ENCODE results near the gene TAPT1.

DNA sequence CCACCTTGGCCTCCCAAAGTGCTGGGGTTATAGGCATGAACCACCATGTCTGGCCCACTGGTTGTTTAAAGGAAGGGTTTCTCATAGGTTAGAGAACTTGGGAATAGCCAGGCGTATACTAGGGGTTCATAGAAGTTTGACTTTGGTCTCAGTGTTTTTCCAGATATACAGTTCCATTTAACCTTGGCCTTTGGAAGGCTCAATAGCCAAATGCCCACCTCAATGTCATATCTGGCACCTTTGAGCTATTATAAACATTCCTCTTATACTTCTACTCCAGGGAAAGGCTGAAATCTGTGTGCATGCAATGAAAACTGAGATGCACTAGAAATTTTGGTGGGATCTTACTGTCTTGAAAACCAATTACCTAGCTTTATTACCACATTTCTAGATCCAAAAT, 95.0 kb downstream of the TAPT1 start:
- no peak for TF ChIP-seq ZNF837 (tag by site-specific recombination; IDR thresholded peaks at IDR 0.05)
- TF ChIP-seq ZNF10 (tag by site-specific recombination; IDR thresholded peaks at IDR 0.05): no peak
- TF ChIP-seq, protein P1, sequence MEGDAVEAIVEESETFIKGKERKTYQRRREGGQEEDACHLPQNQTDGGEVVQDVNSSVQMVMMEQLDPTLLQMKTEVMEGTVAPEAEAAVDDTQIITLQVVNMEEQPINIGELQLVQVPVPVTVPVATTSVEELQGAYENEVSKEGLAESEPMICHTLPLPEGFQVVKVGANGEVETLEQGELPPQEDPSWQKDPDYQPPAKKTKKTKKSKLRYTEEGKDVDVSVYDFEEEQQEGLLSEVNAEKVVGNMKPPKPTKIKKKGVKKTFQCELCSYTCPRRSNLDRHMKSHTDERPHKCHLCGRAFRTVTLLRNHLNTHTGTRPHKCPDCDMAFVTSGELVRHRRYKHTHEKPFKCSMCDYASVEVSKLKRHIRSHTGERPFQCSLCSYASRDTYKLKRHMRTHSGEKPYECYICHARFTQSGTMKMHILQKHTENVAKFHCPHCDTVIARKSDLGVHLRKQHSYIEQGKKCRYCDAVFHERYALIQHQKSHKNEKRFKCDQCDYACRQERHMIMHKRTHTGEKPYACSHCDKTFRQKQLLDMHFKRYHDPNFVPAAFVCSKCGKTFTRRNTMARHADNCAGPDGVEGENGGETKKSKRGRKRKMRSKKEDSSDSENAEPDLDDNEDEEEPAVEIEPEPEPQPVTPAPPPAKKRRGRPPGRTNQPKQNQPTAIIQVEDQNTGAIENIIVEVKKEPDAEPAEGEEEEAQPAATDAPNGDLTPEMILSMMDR (tag by site-specific recombination; IDR thresholded peaks at IDR 0.05): no peak
- no peak for TF ChIP-seq ZNF133 (tag by site-specific recombination; IDR thresholded peaks at IDR 0.05)
- TF ChIP-seq HOXA7 (CRISPR knock-in tag; IDR thresholded peaks at IDR 0.05; ENCODE audit: borderline replicate concordance): no peak
- TF ChIP-seq ZNF274 (IDR thresholded peaks at IDR 0.05; ENCODE audit: low read length): no peak
- no peak for TF ChIP-seq ZNF274 (tag by site-specific recombination; IDR thresholded peaks at IDR 0.05; ENCODE audit: borderline replicate concordance)
- no peak for TF ChIP-seq ATF2 (tag by site-specific recombination; IDR thresholded peaks at IDR 0.05; ENCODE audit: low read depth)
- no peak for TF ChIP-seq ZNF510 (tag by site-specific recombination; IDR thresholded peaks at IDR 0.05; ENCODE audit: insufficient replicate concordance)
- TF ChIP-seq ZNF37A (tag by site-specific recombination; IDR thresholded peaks at IDR 0.05): no peak
- TF ChIP-seq YY1 (tag by site-specific recombination; IDR thresholded peaks at IDR 0.05): no peak
- TF ChIP-seq, protein P2, sequence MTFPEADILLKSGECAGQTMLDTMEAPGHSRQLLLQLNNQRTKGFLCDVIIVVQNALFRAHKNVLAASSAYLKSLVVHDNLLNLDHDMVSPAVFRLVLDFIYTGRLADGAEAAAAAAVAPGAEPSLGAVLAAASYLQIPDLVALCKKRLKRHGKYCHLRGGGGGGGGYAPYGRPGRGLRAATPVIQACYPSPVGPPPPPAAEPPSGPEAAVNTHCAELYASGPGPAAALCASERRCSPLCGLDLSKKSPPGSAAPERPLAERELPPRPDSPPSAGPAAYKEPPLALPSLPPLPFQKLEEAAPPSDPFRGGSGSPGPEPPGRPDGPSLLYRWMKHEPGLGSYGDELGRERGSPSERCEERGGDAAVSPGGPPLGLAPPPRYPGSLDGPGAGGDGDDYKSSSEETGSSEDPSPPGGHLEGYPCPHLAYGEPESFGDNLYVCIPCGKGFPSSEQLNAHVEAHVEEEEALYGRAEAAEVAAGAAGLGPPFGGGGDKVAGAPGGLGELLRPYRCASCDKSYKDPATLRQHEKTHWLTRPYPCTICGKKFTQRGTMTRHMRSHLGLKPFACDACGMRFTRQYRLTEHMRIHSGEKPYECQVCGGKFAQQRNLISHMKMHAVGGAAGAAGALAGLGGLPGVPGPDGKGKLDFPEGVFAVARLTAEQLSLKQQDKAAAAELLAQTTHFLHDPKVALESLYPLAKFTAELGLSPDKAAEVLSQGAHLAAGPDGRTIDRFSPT (tag by site-specific recombination; IDR thresholded peaks at IDR 0.05): no peak
- no peak for TF ChIP-seq ZNF560 (tag by site-specific recombination; IDR thresholded peaks at IDR 0.05; ENCODE audit: borderline replicate concordance)

All from HEK293 (cell line).